ENCODE data around the gene SPATA24.

The SPATA24 gene

GRCh38 chr5:139385061-139386049 is 18.5 kb downstream of the SPATA24 start:
- Histone ChIP-seq H4K20me1 (ENCODE audit: insufficient read depth, low read length) (peaks cover 24% of the 10 kb centered on the region), H3K79me2 (ENCODE audit: insufficient read depth, low read length) (peaks cover 50% of the 10 kb centered on the region), H3K4me2 (ENCODE audit: insufficient read depth, low read length) (peak overlapping the region; percentile 96), H3K36me3 (ENCODE audit: insufficient read depth, low read length) (peaks cover 31% of the 10 kb centered on the region), H3K4me1 (ENCODE audit: insufficient read depth, low read length) (peaks cover 69% of the 10 kb centered on the region), H3K27me3 (ENCODE audit: insufficient read depth, low read length, poor library complexity) (no peaks in the 10 kb centered on the region), H3K9me3 (ENCODE audit: insufficient read depth, low read length, severe bottlenecking) (no peaks in the 10 kb centered on the region), H3K4me3 (ENCODE audit: low read depth in 1 of 2, low read length in 2 of 2) (peak overlapping the region in 1 of 2 experiments; percentile 65; a peak in 1 of 4 replicates), H2AFZ (ENCODE audit: low read depth, low read length) (no peak overlapping the region), H3K27ac (ENCODE audit: low read length) (peak overlapping the region; percentile 99), H3K9ac (ENCODE audit: low read depth, low read length) (peak overlapping the region; percentile 87)
- ATAC-seq (ENCODE audit: insufficient read depth, low read depth): peak; percentile 1; the same call in 1 of the 3 replicates
- DNase-seq: peak; percentile 59
- peak; percentile 58 for TF ChIP-seq CTCF (IDR thresholded peaks at IDR 0.05; ENCODE audit: borderline replicate concordance, extremely low read depth, low read length, poor library complexity, severe bottlenecking)
- TF ChIP-seq EZH2 (IDR thresholded peaks at IDR 0.05; ENCODE audit: borderline replicate concordance, low read depth, low read length, severe bottlenecking): no peak

GRCh38 chr5:139384591-139385051 is 19.3 kb downstream of the SPATA24 start:
- no peaks in the 10 kb centered on the region for H3K27me3 ChIP-seq (ENCODE audit: insufficient read depth, low read length, poor library complexity)
- DNase-seq (no peak), ATAC-seq (ENCODE audit: insufficient read depth, low read depth) (no peak)
- H3K79me2 ChIP-seq (ENCODE audit: insufficient read depth, low read length): peaks cover 44% of the 10 kb centered on the region
- no peak for TF ChIP-seq CTCF (IDR thresholded peaks at IDR 0.05; ENCODE audit: borderline replicate concordance, extremely low read depth, low read length, poor library complexity, severe bottlenecking)
- TF ChIP-seq EZH2 (IDR thresholded peaks at IDR 0.05; ENCODE audit: borderline replicate concordance, low read depth, low read length, severe bottlenecking): no peak
- peaks cover 24% of the 10 kb centered on the region for H4K20me1 ChIP-seq (ENCODE audit: insufficient read depth, low read length)
- H3K4me2 ChIP-seq (ENCODE audit: insufficient read depth, low read length): peak overlapping the region; percentile 46
- H3K4me1 ChIP-seq (ENCODE audit: insufficient read depth, low read length): peaks cover 62% of the 10 kb centered on the region
- H3K27ac ChIP-seq (ENCODE audit: low read length): peak overlapping the region; percentile 99
- H3K9me3 ChIP-seq (ENCODE audit: insufficient read depth, low read length, severe bottlenecking): no peaks in the 10 kb centered on the region
- 0 out of 4 replicates have a peak overlapping the region, but pooled peaks of 1 of the 2 experiments have one; percentile 18 for H3K4me3 ChIP-seq (ENCODE audit: low read depth in 1 of 2, low read length in 2 of 2)
- H2AFZ ChIP-seq (ENCODE audit: low read depth, low read length): no peak overlapping the region
- peak overlapping the region; percentile 87 for H3K9ac ChIP-seq (ENCODE audit: low read depth, low read length)
- peaks cover 31% of the 10 kb centered on the region for H3K36me3 ChIP-seq (ENCODE audit: insufficient read depth, low read length)

GRCh38 chr5:139383993-139384590 is 19.8 kb downstream of the SPATA24 start:
- Histone ChIP-seq H2AFZ (ENCODE audit: low read depth, low read length) (no peak overlapping the region), H3K4me2 (ENCODE audit: insufficient read depth, low read length) (peak overlapping the region; percentile 46), H3K79me2 (ENCODE audit: insufficient read depth, low read length) (peaks cover 39% of the 10 kb centered on the region), H3K36me3 (ENCODE audit: insufficient read depth, low read length) (peaks cover 29% of the 10 kb centered on the region), H3K9me3 (ENCODE audit: insufficient read depth, low read length, severe bottlenecking) (no peaks in the 10 kb centered on the region), H3K4me3 (ENCODE audit: low read depth in 1 of 2, low read length in 2 of 2) (0 out of 4 replicates have a peak overlapping the region, but pooled peaks of 1 of the 2 experiments have one; percentile 18), H3K4me1 (ENCODE audit: insufficient read depth, low read length) (peaks cover 57% of the 10 kb centered on the region), H3K27me3 (ENCODE audit: insufficient read depth, low read length, poor library complexity) (no peaks in the 10 kb centered on the region), H4K20me1 (ENCODE audit: insufficient read depth, low read length) (peaks cover 24% of the 10 kb centered on the region), H3K27ac (ENCODE audit: low read length) (peak overlapping the region; percentile 99), H3K9ac (ENCODE audit: low read depth, low read length) (peak overlapping the region; percentile 87)
- ATAC-seq (ENCODE audit: insufficient read depth, low read depth) (no peak), DNase-seq (no peak)
- no peak for TF ChIP-seq CTCF (IDR thresholded peaks at IDR 0.05; ENCODE audit: borderline replicate concordance, extremely low read depth, low read length, poor library complexity, severe bottlenecking)
- TF ChIP-seq EZH2 (IDR thresholded peaks at IDR 0.05; ENCODE audit: borderline replicate concordance, low read depth, low read length, severe bottlenecking): no peak
